ENCODE data around the gene PVALEF.

- TF ChIP-seq, protein P1, sequence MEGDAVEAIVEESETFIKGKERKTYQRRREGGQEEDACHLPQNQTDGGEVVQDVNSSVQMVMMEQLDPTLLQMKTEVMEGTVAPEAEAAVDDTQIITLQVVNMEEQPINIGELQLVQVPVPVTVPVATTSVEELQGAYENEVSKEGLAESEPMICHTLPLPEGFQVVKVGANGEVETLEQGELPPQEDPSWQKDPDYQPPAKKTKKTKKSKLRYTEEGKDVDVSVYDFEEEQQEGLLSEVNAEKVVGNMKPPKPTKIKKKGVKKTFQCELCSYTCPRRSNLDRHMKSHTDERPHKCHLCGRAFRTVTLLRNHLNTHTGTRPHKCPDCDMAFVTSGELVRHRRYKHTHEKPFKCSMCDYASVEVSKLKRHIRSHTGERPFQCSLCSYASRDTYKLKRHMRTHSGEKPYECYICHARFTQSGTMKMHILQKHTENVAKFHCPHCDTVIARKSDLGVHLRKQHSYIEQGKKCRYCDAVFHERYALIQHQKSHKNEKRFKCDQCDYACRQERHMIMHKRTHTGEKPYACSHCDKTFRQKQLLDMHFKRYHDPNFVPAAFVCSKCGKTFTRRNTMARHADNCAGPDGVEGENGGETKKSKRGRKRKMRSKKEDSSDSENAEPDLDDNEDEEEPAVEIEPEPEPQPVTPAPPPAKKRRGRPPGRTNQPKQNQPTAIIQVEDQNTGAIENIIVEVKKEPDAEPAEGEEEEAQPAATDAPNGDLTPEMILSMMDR (conservative IDR thresholded peaks at IDR 0.05 in 1 of 2, IDR thresholded peaks at IDR 0.05 in 1 of 2; ENCODE audit: low read depth in 1 of 2, low read length in 2 of 2), result no peak
- TF ChIP-seq EZH2 (IDR thresholded peaks at IDR 0.05; ENCODE audit: low read length, missing control alignments), result no peak
Measured at GRCh38 chr17:81173762-81174155, 8.5 kb downstream of the PVALEF start.
